Heart left ventricle (tissue), 16 donors: ENCODE results near the gene CHID1. TPM values are rescaled to one million over a fixed set of nuclear protein-coding genes. Genes with fewer than 3 reads are reported as not detected.
A peak's percentile ranks its signal among the peaks of the same experiment; 100 is the strongest.

Experiments
- ATAC-seq, 4 donors: fragments of 200-7000 bp; cut with Tn5 transposase; one replicate each; pipeline ENCODE4 v1.9.1; 2020 to 2022; ENCODE audit warnings: moderate library complexity in 4 of 4, mild to moderate bottlenecking in 3 of 4, moderate number of reproducible peaks in 1 of 4
- DNase-seq, 5 donors: peaks; one replicate each; pipeline ENCODE4 v3.0.0-alpha.2; 2020
- H3K27ac ChIP-seq, 12 donors: fragments of 200-600 bp; sonication (generic) in 4 of 12; one replicate each; pipeline versions ENCODE4 v1.5.0 to v1.8.0; 2016 to 2022; ENCODE audit warnings: mild to moderate bottlenecking in 2 of 12
- H3K27me3 ChIP-seq, 9 donors: fragments of 200-600 bp; sonication (generic) in 2 of 9; one replicate each; pipeline versions ENCODE4 v1.5.1 to v1.8.0; 2016 to 2022; ENCODE audit warnings: mild to moderate bottlenecking in 3 of 9
- H3K36me3 ChIP-seq, 9 donors: fragments of 200-600 bp; sonication (generic) in 2 of 9; one replicate each; pipeline versions ENCODE4 v1.5.0 to v1.8.0; 2018 to 2022; ENCODE audit warnings: mild to moderate bottlenecking in 2 of 9
- H3K4me1 ChIP-seq, 12 donors: fragments of 200-600 bp; sonication (generic) in 4 of 12; one replicate each; pipeline versions ENCODE4 v1.5.0 to v1.8.0; 2016 to 2022; ENCODE audit warnings: mild to moderate bottlenecking in 3 of 12
- H3K4me3 ChIP-seq, 12 donors: fragments of 200-600 bp; sonication (generic) in 4 of 12; one replicate each; pipeline versions ENCODE4 v1.5.0 to v1.8.0; 2017 to 2022; ENCODE audit warnings: mild to moderate bottlenecking in 9 of 12, moderate library complexity in 4 of 12
- H3K9me3 ChIP-seq, 12 donors: fragments of 200-600 bp; sonication (generic) in 4 of 12; one replicate each; pipeline versions ENCODE4 v1.5.0 to v1.8.0; 2016 to 2022; ENCODE audit warnings: mild to moderate bottlenecking in 1 of 12
- CTCF ChIP-seq, 12 donors: fragments of 200-600 bp; sonication (generic) in 4 of 12; IDR thresholded peaks; one replicate each; pipeline versions ENCODE4 v1.5.0 to v1.8.0; 2018 to 2022; ENCODE audit warnings: antibody characterized with exemption in 12 of 12, mild to moderate bottlenecking in 5 of 12
- POLR2A ChIP-seq, 2 donors: fragments of 450-650 bp; IDR thresholded peaks; one replicate each; pipeline ENCODE4 v1.6.1; 2017; ENCODE audit warnings: antibody characterized with exemption in 2 of 2, mild to moderate bottlenecking in 2 of 2, moderate library complexity in 2 of 2
- WGBS, 4 donors: extraction: QIAGEN DNeasy Blood & Tissue Kit in 2 of 4; methylation state at CpG; one replicate each; pipeline versions ENCODE4 v1.1.5 to v1.1.7; 2013 to 2018; 5-methylcytosine and 5-hydroxymethylcytosine counted together
- intact Hi-C, 10 donors: fragments of 100-400 bp; cut with DNase I; formaldehyde crosslinking; loops; one replicate each; pipeline versions ENCODE4 v1.11.1 to v1.14.2; 2022
- polyA plus RNA-seq, 2 donors: library from polyadenylated mRNA; stranded (reverse); fragments of 200-250 nt; gene quantifications; one replicate each; pipeline ENCODE4 v1.2.3, GENCODE V29; 2013
- total RNA-seq, 9 donors: library from RNA; depleted of rRNA in 2 of 9; stranded (reverse); fragments of >200 nt in 2 of 9; fragmentation: NEBNext Ultra II Directional in 3 of 9; extraction: Animal tissue kit (Norgen Biotek cat#: 25700) in 3 of 9; gene quantifications; one replicate each; pipeline versions ENCODE4 v1.1.0 to v1.2.4, GENCODE V29; 2016 to 2023
- donor health status: ischemic (EF 13 %, LVEDD 7.1; RV severe dilation, severe dysfunction).
- donor health status: healthy with polysubstance abuse.
- donor health status: DM: no; HTN: yes; CAD: no.
- donor health status: DM: no; HTN: no; CAD: no.
- donor health status: ischemic (EF 25% LVEDD 6.9; RV normal size, moderate dysfunction).
- donor health status: ischemic (EF 25% LVEDD 5.7; RV mildly dilated, moderate dysfunction).
- donor health status: healthy.
- donor health status: DM: yes; HTN: yes; CAD: no.
- donor health status: ischemic (EF 35%, LVEDD 5.7; RV mildly dilated, moderate dysfunction).
- donor health status: nonischemic (EF 11% LVEDD 7.7; RV severe dilation, severe dysfunction).
- donor health status: DM: yes; HTN: yes; CAD: no.
- donor health status: PGD.
- donor health status: ischemic (EF 29% LVEDD 5.4; RV normal size, mild dysfunction).
- donor health status: nonischemic (EF 23%, LVEDD 6.1; RV moderate dilation, normal function).

CHID1 gene
- total and polyA plus RNA-seq, 11 donors: 30.8 to 87.7 (median 55.3) TPM

GRCh38 chr11:847876-848275 is 62.7 kb downstream of the CHID1 start:
- WGBS, 4 donors: 83 to 91% (median 87%) methylated on average over 6 to 18 of the region's 18 CpGs; no CpG with 5 or more reads in 1 of the 4 donors
- TF ChIP-seq POLR2A (IDR thresholded peaks at IDR 0.05): no peak
- no peak for TF ChIP-seq CTCF (IDR thresholded peaks at IDR 0.05)
- no peaks in the 10 kb centered on the region for H3K9me3 ChIP-seq
- ATAC-seq: no peak
- intact Hi-C loops: loop anchor here in 8 of 10 donors (1.0 to 5.0 kb wide), 3 partner anchors 203 to 204 kb away; no protein-coding TSS in a partner anchor
- peaks cover 2 to 79% (median 43%) of the 10 kb centered on the region in 12 donors for H3K4me1 ChIP-seq
- peaks cover 0 to 14% (median 0%) of the 10 kb centered on the region in 9 donors for H3K27me3 ChIP-seq
- no peak overlapping the region for H3K4me3 ChIP-seq
- no peak for DNase-seq
- H3K36me3 ChIP-seq: peaks cover 0 to 4% (median 0%) of the 10 kb centered on the region in 9 donors
- H3K27ac ChIP-seq: no peak overlapping the region

DNA sequence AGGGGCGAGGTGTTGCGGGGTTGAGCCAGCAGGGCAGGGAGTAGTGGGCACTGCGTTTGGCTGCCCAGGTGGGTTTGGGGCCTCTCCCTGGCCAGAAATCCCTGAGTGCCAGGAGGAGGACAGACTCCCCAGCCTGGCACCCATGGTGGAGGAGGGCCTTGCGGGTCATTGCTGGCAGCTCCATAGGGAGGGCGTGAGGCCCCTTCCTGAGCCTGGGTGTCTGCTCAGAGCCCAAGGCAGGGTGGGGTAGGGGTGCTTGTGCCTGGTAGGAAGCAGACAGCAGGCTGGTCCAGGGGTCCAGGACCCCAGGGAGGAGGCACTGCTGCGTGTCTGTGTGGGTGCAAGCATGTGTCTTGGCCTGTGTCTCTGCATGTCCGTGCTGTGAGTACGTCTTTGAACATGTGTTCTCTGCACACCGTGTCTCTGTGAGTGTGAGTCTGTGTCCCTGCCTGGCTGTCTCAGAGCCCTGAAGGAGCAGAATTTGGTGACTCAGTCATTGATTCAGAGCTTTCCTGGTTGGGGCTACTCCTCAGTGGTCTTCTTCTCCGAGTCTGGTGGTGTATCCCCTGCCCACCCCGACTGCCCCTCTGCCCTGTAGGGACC is 64.0 kb downstream of the CHID1 start:
- intact Hi-C loops: loop anchor here in 4 of 10 donors (1.0 to 5.0 kb wide), 3 partner anchors 64 to 206 kb away; partner anchors contain the start of gene CHID1 (in 1 of the 4)
- 69 to 81% (median 76%) methylated on average over 7 to 11 of the region's 11 CpGs for WGBS, 4 donors
- TF ChIP-seq POLR2A (IDR thresholded peaks at IDR 0.05): no peak
- TF ChIP-seq CTCF (IDR thresholded peaks at IDR 0.05): no peak
- DNase-seq (no peak), ATAC-seq (no peak)
- no peak overlapping the region for H3K4me3 ChIP-seq
- H3K27ac ChIP-seq: peak overlapping the region in 8 of 12 donors; percentile 86 to 98 (median 94)
- H3K36me3 ChIP-seq: peaks cover 0 to 4% (median 0%) of the 10 kb centered on the region in 9 donors
- peaks cover 0 to 14% (median 0%) of the 10 kb centered on the region in 9 donors for H3K27me3 ChIP-seq
- H3K4me1 ChIP-seq: peaks cover 2 to 75% (median 45%) of the 10 kb centered on the region in 12 donors
- no peaks in the 10 kb centered on the region for H3K9me3 ChIP-seq

DNA sequence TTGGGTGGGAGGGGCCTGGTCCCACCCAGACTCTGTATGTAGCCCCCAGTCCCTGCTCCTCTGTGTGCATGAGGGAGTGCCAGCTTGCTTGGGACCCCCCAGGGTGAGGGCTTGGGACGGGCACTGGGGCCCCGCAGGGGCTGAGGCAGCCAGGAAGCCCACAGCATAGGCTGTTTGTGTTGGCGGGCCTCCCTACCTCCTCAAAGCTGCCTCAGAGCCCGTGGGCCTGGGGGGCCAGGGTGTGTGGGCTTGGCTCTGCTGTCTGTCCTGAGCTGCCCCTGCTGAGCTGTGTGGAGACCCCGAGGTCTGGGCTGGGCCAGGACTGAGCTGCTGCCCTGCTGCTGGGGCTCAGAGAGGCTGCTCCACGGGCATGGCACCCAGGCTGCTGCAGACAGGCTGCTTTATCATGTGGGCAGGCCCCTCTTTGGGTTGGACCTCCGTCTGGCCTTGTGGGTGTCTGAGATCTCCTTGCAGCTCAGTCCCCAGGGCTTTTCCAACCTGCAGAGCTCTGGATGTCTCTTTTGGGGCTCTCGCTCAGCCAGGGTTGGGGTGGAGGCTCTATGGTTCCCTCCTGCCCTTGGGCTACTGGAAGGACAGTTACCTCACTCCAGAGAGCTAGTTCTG is 64.6 kb downstream of the CHID1 start:
- intact Hi-C loops: loop anchor here in 4 of 10 donors (1.0 to 5.0 kb wide), 3 partner anchors 64 to 206 kb away; partner anchors contain the start of gene CHID1 (in 1 of the 4)
- DNase-seq (no peak), ATAC-seq (no peak)
- H3K36me3 ChIP-seq: peaks cover 0 to 4% (median 0%) of the 10 kb centered on the region in 9 donors
- peaks cover 5 to 75% (median 51%) of the 10 kb centered on the region in 12 donors for H3K4me1 ChIP-seq
- WGBS, 4 donors: 55 to 83% (median 60%) methylated on average over 1 to 8 of the region's 8 CpGs
- TF ChIP-seq POLR2A (IDR thresholded peaks at IDR 0.05) (no peak), CTCF (IDR thresholded peaks at IDR 0.05) (no peak)
- H3K9me3 ChIP-seq: no peaks in the 10 kb centered on the region
- peaks cover 0 to 14% (median 0%) of the 10 kb centered on the region in 9 donors for H3K27me3 ChIP-seq
- peak overlapping the region in 3 of 12 donors; percentile 1 to 98 (median 92) for H3K4me3 ChIP-seq
- peak overlapping the region in 11 of 12 donors; percentile 86 to 99 (median 95) for H3K27ac ChIP-seq
